H1 (cell line): Measurements from ENCODE around the gene WNK2. TPM values are rescaled to one million over a fixed set of nuclear protein-coding genes. Genes with fewer than 3 reads are reported as not detected.

ENCODE experiments used
- CTCF ChIA-PET: fragments of 300-600 bp; sonication (Branson Sonifier 250); formaldehyde crosslinking; loops from one replicate; lab custom pipeline; 2021; ENCODE audit not compliant: partially characterized antibody; lab: Charles Lee
- POLR2A ChIA-PET: fragments of 300-600 bp; sonication (Branson Sonifier 250); formaldehyde crosslinking; loops from one replicate; lab custom pipeline; 2021; ENCODE audit warnings: inconsistent platforms; ENCODE audit not compliant: partially characterized antibody; lab: Charles Lee
- DNase-seq, 2 experiments: peaks; one replicate each; pipeline versions ENCODE4 v3.0.0 to v3.0.0-alpha.2; 2010 to 2022; ENCODE audit warnings: low spot score in 2 of 2, low read depth in 1 of 2, mixed read lengths in 1 of 2
- FAIRE-seq: peaks from 2 replicates; lab custom pipeline; 2011; peaks lifted over from hg19 to GRCh38; lab: Jason Lieb, UNC
- H2AFZ ChIP-seq: 2 replicates; pipeline ENCODE4 v1.8.1; 2012; ENCODE audit warnings: low read length, inconsistent platforms
- H2AK5ac ChIP-seq: 2 replicates; pipeline ENCODE4 v1.6.1; 2013; ENCODE audit warnings: low read depth, low read length
- H2BK120ac ChIP-seq: replicated peaks from 2 replicates; pipeline ENCODE3; 2013; ENCODE audit warnings: low read depth, low read length, inconsistent platforms
- H2BK12ac ChIP-seq: 2 replicates; pipeline ENCODE4 v1.6.1; 2013; ENCODE audit warnings: low read depth, low read length
- H2BK15ac ChIP-seq: 2 replicates; pipeline ENCODE4 v1.6.1; 2013; ENCODE audit warnings: low read length
- H2BK20ac ChIP-seq: 2 replicates; pipeline ENCODE4 v1.6.1; 2013; ENCODE audit warnings: low read length
- H2BK5ac ChIP-seq: 2 replicates; pipeline ENCODE4 v1.6.1; 2013; ENCODE audit warnings: low read depth, low read length
- H3K14ac ChIP-seq: 2 replicates; pipeline ENCODE4 v1.6.1; 2013; ENCODE audit warnings: inconsistent platforms; ENCODE audit not compliant: insufficient read length
- H3K18ac ChIP-seq: 2 replicates; pipeline ENCODE4 v1.6.1; 2013; ENCODE audit warnings: low read length; ENCODE audit errors: extremely low read depth
- H3K23ac ChIP-seq: 2 replicates; pipeline ENCODE4 v1.6.1; 2013; ENCODE audit warnings: inconsistent platforms; ENCODE audit not compliant: insufficient read length
- H3K23me2 ChIP-seq: 2 replicates; pipeline ENCODE4 v1.6.1; 2013; ENCODE audit warnings: low read depth, low read length
- H3K27ac ChIP-seq: 2 replicates; pipeline ENCODE4 v1.6.1; 2011; ENCODE audit warnings: low read depth, low read length, inconsistent platforms
- H3K27me3 ChIP-seq, 4 experiments: replicated peaks in 1 of 4; 1 replicate in 1 of 4; 2 replicates in 3 of 4; pipeline versions ENCODE4 v1.6.1 to v1.8.1; 2011 to 2013; ENCODE audit warnings: low read length in 3 of 4, mild to moderate bottlenecking in 3 of 4, inconsistent platforms in 2 of 4, mixed read lengths in 2 of 4, moderate library complexity in 1 of 4; ENCODE audit not compliant: control insufficient read depth in 3 of 4, insufficient read depth in 3 of 4; ENCODE audit errors: extremely low read depth in 1 of 4
- H3K36me3 ChIP-seq, 4 experiments: 2 replicates each; pipeline versions ENCODE4 v1.6.1 to v1.8.1; 2011 to 2013; ENCODE audit warnings: mild to moderate bottlenecking in 4 of 4, low read length in 3 of 4, moderate library complexity in 2 of 4, control low read depth in 1 of 4, inconsistent platforms in 1 of 4; ENCODE audit not compliant: insufficient read depth in 4 of 4, control insufficient read depth in 2 of 4
- H3K4ac ChIP-seq: replicated peaks from 2 replicates; pipeline ENCODE3; 2013; ENCODE audit warnings: low read length, low read depth, mixed read lengths, inconsistent platforms; ENCODE audit not compliant: insufficient read length
- H3K4me1 ChIP-seq, 4 experiments: replicated peaks in 1 of 4; 1 replicate in 1 of 4; 2 replicates in 3 of 4; pipeline versions ENCODE4 v1.6.1 to v1.8.1; 2011 to 2013; ENCODE audit warnings: low read length in 3 of 4, inconsistent platforms in 2 of 4, mixed read lengths in 1 of 4; ENCODE audit not compliant: insufficient read depth in 4 of 4, control insufficient read depth in 3 of 4
- H3K4me2 ChIP-seq, 2 experiments: 2 replicates each; pipeline versions ENCODE4 v1.6.1 to v1.8.1; 2011 to 2013; ENCODE audit warnings: low read depth in 2 of 2, low read length in 2 of 2, control low read depth in 1 of 2, inconsistent platforms in 1 of 2, mild to moderate bottlenecking in 1 of 2; ENCODE audit not compliant: insufficient read depth in 1 of 2
- H3K4me3 ChIP-seq, 4 experiments: fragments of 200-600, 300-600 bp in 1 of 4; sonication (generic), shearing (Covaris generic), sonication (Bioruptor Twin) in 1 of 4; 2 replicates each; pipeline versions ENCODE4 v1.5.1 to v1.8.1; 2011 to 2016; ENCODE audit warnings: low read length in 4 of 4, low read depth in 3 of 4, control low read depth in 2 of 4, inconsistent platforms in 2 of 4, mild to moderate bottlenecking in 2 of 4, mixed read lengths in 1 of 4, moderate library complexity in 1 of 4; ENCODE audit not compliant: insufficient read depth in 2 of 4; ENCODE audit errors: extremely low read depth in 1 of 4
- H3K56ac ChIP-seq: replicated peaks from 2 replicates; pipeline ENCODE3; 2013; ENCODE audit warnings: low read depth, mild to moderate bottlenecking, mixed read lengths, low read length, inconsistent platforms; ENCODE audit not compliant: insufficient read length
- H3K79me1 ChIP-seq: 2 replicates; pipeline ENCODE4 v1.6.1; 2013; ENCODE audit warnings: low read depth, low read length, control low read depth
- H3K79me2 ChIP-seq, 2 experiments: 2 replicates each; pipeline versions ENCODE4 v1.6.1 to v1.8.1; 2012 to 2013; ENCODE audit warnings: low read length in 2 of 2, mild to moderate bottlenecking in 2 of 2, inconsistent platforms in 1 of 2; ENCODE audit not compliant: insufficient read depth in 2 of 2, control insufficient read depth in 1 of 2
- H3K9ac ChIP-seq, 4 experiments: replicated peaks in 1 of 4; 1 replicate in 1 of 4; 2 replicates in 3 of 4; pipeline versions ENCODE4 v1.6.1 to v1.8.1; 2011 to 2013; ENCODE audit warnings: low read depth in 3 of 4, low read length in 3 of 4, control low read depth in 2 of 4, mild to moderate bottlenecking in 2 of 4, moderate library complexity in 2 of 4, inconsistent platforms in 1 of 4; ENCODE audit errors: extremely low read depth in 1 of 4
- H3K9me3 ChIP-seq, 2 experiments: 2 replicates each; pipeline versions ENCODE4 v1.6.1 to v1.8.1; 2012 to 2013; ENCODE audit warnings: mild to moderate bottlenecking in 2 of 2, moderate library complexity in 2 of 2, control low read depth in 1 of 2, inconsistent platforms in 1 of 2, low read depth in 1 of 2, low read length in 1 of 2, mixed read lengths in 1 of 2; ENCODE audit not compliant: insufficient read depth in 2 of 2
- H4K20me1 ChIP-seq, 2 experiments: replicated peaks in 1 of 2; 2 replicates each; pipeline versions ENCODE3 to v1.8.1; 2011 to 2013; ENCODE audit warnings: inconsistent platforms in 2 of 2, low read length in 2 of 2, mild to moderate bottlenecking in 1 of 2; ENCODE audit not compliant: insufficient read depth in 2 of 2, control insufficient read depth in 1 of 2
- H4K5ac ChIP-seq: 2 replicates; pipeline ENCODE4 v1.6.1; 2013; ENCODE audit warnings: low read length, low read depth, mixed read lengths, inconsistent platforms; ENCODE audit not compliant: insufficient read length
- H4K8ac ChIP-seq: 2 replicates; pipeline ENCODE4 v1.8.0; 2013; ENCODE audit warnings: mild to moderate bottlenecking, moderate library complexity, low read length, inconsistent platforms; ENCODE audit not compliant: insufficient read depth; ENCODE audit errors: extremely low read depth
- H4K91ac ChIP-seq: replicated peaks from 2 replicates; pipeline ENCODE3; 2013; ENCODE audit warnings: low read length, mixed read lengths, inconsistent platforms; ENCODE audit not compliant: insufficient read length
- ASH2L ChIP-seq: fragments of 200-600, 300-600 bp; sonication (generic); IDR thresholded peaks from one replicate; pipeline ENCODE4 v1.7.1; 2017; ENCODE audit warnings: low read length
- ATF3 ChIP-seq: IDR thresholded peaks from 2 replicates; pipeline ENCODE4 v1.6.1; 2011; ENCODE audit warnings: low read depth, mild to moderate bottlenecking, low read length; ENCODE audit not compliant: insufficient read depth
- BACH1 ChIP-seq: IDR thresholded peaks from 2 replicates; pipeline ENCODE4 v1.6.1; 2012; ENCODE audit warnings: low read length, improper control_type of control experiment
- CHD2 ChIP-seq: IDR thresholded peaks from 2 replicates; pipeline ENCODE4 v1.6.1; 2012; ENCODE audit warnings: low read length, improper control_type of control experiment
- CTBP2 ChIP-seq: IDR thresholded peaks from 2 replicates; pipeline ENCODE4 v1.7.0; 2011; ENCODE audit warnings: borderline replicate concordance, mild to moderate bottlenecking, moderate library complexity, mixed read lengths, low read length; ENCODE audit not compliant: insufficient read depth, insufficient read length
- EZH2 ChIP-seq: fragments of 200-600 bp; sonication (generic); IDR thresholded peaks from 2 replicates; pipeline ENCODE4 v1.7.1; 2012; ENCODE audit warnings: low read depth, mild to moderate bottlenecking, moderate library complexity, low read length, inconsistent platforms; ENCODE audit not compliant: severe bottlenecking
- FOSL1 ChIP-seq: IDR thresholded peaks from 2 replicates; pipeline ENCODE4 v1.6.1; 2011; ENCODE audit warnings: mild to moderate bottlenecking, low read depth, low read length, moderate library complexity; ENCODE audit not compliant: insufficient read depth
- NANOG ChIP-seq: IDR thresholded peaks from 2 replicates; pipeline ENCODE4 v1.6.1; 2011; ENCODE audit warnings: low read length, low read depth, mild to moderate bottlenecking, inconsistent platforms; ENCODE audit not compliant: insufficient read depth, poor library complexity, severe bottlenecking
- PHF8 ChIP-seq: fragments of 200-600 bp; sonication (generic); conservative IDR thresholded peaks from 2 replicates; pipeline ENCODE4 v1.7.1; 2012; ENCODE audit warnings: low read depth, mild to moderate bottlenecking, inconsistent platforms, low read length, moderate library complexity
- RXRA ChIP-seq: IDR thresholded peaks from 2 replicates; pipeline ENCODE4 v1.6.1; 2011; ENCODE audit warnings: low read depth, mild to moderate bottlenecking, low read length, moderate library complexity; ENCODE audit not compliant: insufficient read depth
- SIX5 ChIP-seq: IDR thresholded peaks from 2 replicates; pipeline ENCODE4 v1.6.1; 2011; ENCODE audit warnings: mild to moderate bottlenecking, low read depth, low read length
- TAF1 ChIP-seq: IDR thresholded peaks from 2 replicates; pipeline ENCODE4 v1.6.1; 2011; ENCODE audit warnings: mild to moderate bottlenecking, low read depth, low read length
- WGBS, 2 experiments: shearing (Covaris generic) in 1 of 2; methylation state at CpG; one replicate each; pipeline versions ENCODE4 v1.1.6 to v1.1.7; 2013 to 2015; ENCODE audit warnings: low lambda C conversion rate in 2 of 2, mixed read lengths in 2 of 2, inconsistent platforms in 1 of 2, low coverage in 1 of 2, missing lambda C conversion rate in 1 of 2; ENCODE audit not compliant: insufficient replicate concordance in 2 of 2, insufficient coverage in 1 of 2, insufficient read length in 1 of 2; ENCODE audit errors: extremely low coverage in 1 of 2, missing lambda C conversion rate in 1 of 2; 5-methylcytosine and 5-hydroxymethylcytosine counted together
- polyA plus RNA-seq, 7 experiments: library from polyadenylated mRNA; depleted of rRNA in 3 of 7; stranded (reverse) in 5 of 7; unstranded in 2 of 7; fragments of >200 nt in 5 of 7; fragments of 200-250 nt in 2 of 7; gene quantifications; 1 replicate in 5 of 7; 2 replicates in 1 of 7; 4 replicates in 1 of 7; pipeline versions ENCODE4 v1.2.1 to v1.2.3, GENCODE V29; 2011 to 2013; ENCODE audit warnings: missing spikeins in 2 of 7, mixed read lengths in 2 of 7
- total RNA-seq: library from RNA; stranded (reverse); fragmentation: NEBNext Ultra II Directional; extraction: Animal tissue kit (Norgen Biotek cat#: 25700); gene quantifications from 2 replicates; pipeline ENCODE4 v1.2.1, GENCODE V29; 2021

The WNK2 gene
- total and polyA plus RNA-seq, 2 of the 8 experiments (the other 6 are each of a cell fraction or from before 2014, with no cell fraction given), result 12.0 to 87.2 TPM

DNA sequence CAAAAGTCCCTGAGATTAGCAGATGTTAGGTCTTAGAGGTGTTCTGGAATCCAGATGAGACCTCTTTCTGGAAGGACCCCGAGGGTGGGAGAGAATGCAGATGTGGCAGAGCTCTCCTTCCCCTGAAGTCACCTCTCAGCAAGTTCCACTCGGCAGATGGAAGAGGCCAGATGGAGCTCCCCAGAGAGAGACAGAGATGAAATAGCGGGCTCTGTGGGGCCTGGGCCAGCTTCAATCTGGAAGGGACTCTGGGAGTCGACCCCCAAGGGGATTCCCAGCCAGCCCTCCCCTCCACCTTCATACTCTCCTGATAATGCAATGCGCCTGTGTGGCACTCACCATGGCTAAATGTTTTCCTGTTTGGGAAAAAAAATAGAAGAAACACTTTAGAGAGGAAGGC lies 60.2 kb downstream of the WNK2 start:
- H2BK15ac ChIP-seq, result no peak overlapping the region
- TF ChIP-seq ATF3 (no peak), CTBP2 (no peak), RXRA (no peak), NANOG (no peak), BACH1 (no peak), TAF1 (no peak), SIX5 (no peak), FOSL1 (no peak), ASH2L (no peak), PHF8 (no peak), CHD2 (no peak), EZH2 (no peak)
- no peak overlapping the region for H2AK5ac ChIP-seq
- no peak overlapping the region for H3K4me2 ChIP-seq
- H3K4me1 ChIP-seq, result peaks cover 0 to 13% (median 3%) of the 10 kb centered on the region in 4 experiments; a peak in 3 of 7 replicates
- no peak overlapping the region for H2BK12ac ChIP-seq
- H3K14ac ChIP-seq, result no peak overlapping the region
- no peak overlapping the region for H3K23ac ChIP-seq
- H2AFZ ChIP-seq, result no peak overlapping the region
- no peak overlapping the region for H3K4ac ChIP-seq
- no peaks in the 10 kb centered on the region for H3K27me3 ChIP-seq
- peaks cover 2 to 11% of the 10 kb centered on the region in 2 experiments for H4K20me1 ChIP-seq
- no peak overlapping the region; the same call in 1 of the 2 replicates for H4K8ac ChIP-seq
- FAIRE-seq, result no peak
- peaks cover 3 to 10% (median 3%) of the 10 kb centered on the region in 4 experiments; a peak in 3 of 8 replicates for H3K36me3 ChIP-seq
- CTCF ChIA-PET, result interaction anchor here (0.6 to 1.7 kb wide), 5 partner anchors 10 to 74 kb away, joined by 3 to 6 read pairs (median 3); no protein-coding TSS in a partner anchor
- no peak for DNase-seq
- no peak overlapping the region for H3K18ac ChIP-seq
- H3K79me2 ChIP-seq, result no peaks in the 10 kb centered on the region
- POLR2A ChIA-PET, result interaction anchor here (0.8 kb wide), 1 partner anchor 18 kb away, joined by 4 read pairs; no protein-coding TSS in a partner anchor
- H2BK5ac ChIP-seq, result no peak overlapping the region; the same call in 1 of the 2 replicates
- H3K4me3 ChIP-seq, result no peak overlapping the region
- H3K56ac ChIP-seq, result no peak overlapping the region
- H2BK120ac ChIP-seq, result no peak overlapping the region
- no peak overlapping the region for H3K9ac ChIP-seq
- H3K9me3 ChIP-seq, result no peaks in the 10 kb centered on the region
- no peaks in the 10 kb centered on the region; the same call in 1 of the 2 replicates for H3K79me1 ChIP-seq
- no peak overlapping the region for H3K27ac ChIP-seq
- no peak overlapping the region for H2BK20ac ChIP-seq
- H4K91ac ChIP-seq, result no peak overlapping the region
- H4K5ac ChIP-seq, result no peak overlapping the region
- 90% methylated on average over 5 of the region's 5 CpGs; no CpG with 5 or more reads in 1 of the 2 experiments for WGBS, 2 experiments
- no peaks in the 10 kb centered on the region for H3K23me2 ChIP-seq
